Suprapubic skin (tissue), 4 donors: ENCODE measurements around the gene NTF4. TPM values are rescaled to one million over a fixed set of nuclear protein-coding genes. Genes with fewer than 3 reads are reported as not detected.
"Not testable (repeated sequence)": the region's sequence is repeated elsewhere in the genome, so short reads cannot be mapped to it uniquely, and the experiment has no call there.

ENCODE experiments used
- DNase-seq, 2 donors: peaks; one replicate each; pipeline ENCODE4 v3.0.0-alpha.2; 2019; ENCODE audit warnings: low spot score in 2 of 2
- H3K27ac ChIP-seq: fragments of 200-600 bp; sonication (generic); one replicate; pipeline ENCODE4 v1.5.1; 2019
- H3K27me3 ChIP-seq: fragments of 200-600 bp; sonication (generic); one replicate; pipeline ENCODE4 v1.5.1; 2019
- H3K36me3 ChIP-seq: fragments of 200-600 bp; sonication (generic); one replicate; pipeline ENCODE4 v1.5.1; 2019
- H3K4me1 ChIP-seq: fragments of 200-600 bp; sonication (generic); one replicate; pipeline ENCODE4 v1.5.1; 2019
- H3K4me3 ChIP-seq: fragments of 200-600 bp; sonication (generic); one replicate; pipeline ENCODE4 v1.5.1; 2019; ENCODE audit warnings: mild to moderate bottlenecking
- H3K9me3 ChIP-seq: fragments of 200-600 bp; sonication (generic); one replicate; pipeline ENCODE4 v1.5.1; 2019
- EP300 ChIP-seq: sonication (generic); formaldehyde crosslinking; IDR thresholded peaks from one replicate; pipeline ENCODE4 v1.6.1; 2017; ENCODE audit warnings: antibody characterized with exemption
- POLR2A ChIP-seq, 2 donors: fragments of 450-650 bp; IDR thresholded peaks; one replicate each; pipeline ENCODE4 v1.6.1; 2017; ENCODE audit warnings: antibody characterized with exemption in 2 of 2, mild to moderate bottlenecking in 2 of 2, moderate library complexity in 2 of 2
- POLR2AphosphoS5 ChIP-seq, 3 donors: sonication (generic); formaldehyde crosslinking; IDR thresholded peaks; one replicate each; pipeline ENCODE4 v1.6.1; 2017; ENCODE audit warnings: antibody characterized with exemption in 3 of 3
- WGBS: methylation state at CpG from one replicate; pipeline ENCODE4 v1.1.5; 2018; 5-methylcytosine and 5-hydroxymethylcytosine counted together
- total RNA-seq, 4 donors: library from RNA; depleted of rRNA; stranded (reverse); fragments of >200 nt; gene quantifications; one replicate each; pipeline ENCODE4 v1.1.0, GENCODE V29; 2016
- TF ChIP-seq, protein P1 (sequence below), 2 donors: fragments of 200-600 bp in 1 of 2; fragments of 450-650 bp in 1 of 2; sonication (generic) in 1 of 2; IDR thresholded peaks; one replicate each; pipeline ENCODE4 v1.5.1; 2016 to 2019; ENCODE audit warnings: antibody characterized with exemption in 2 of 2, mild to moderate bottlenecking in 1 of 2, moderate library complexity in 1 of 2

The NTF4 gene
- total RNA-seq, 4 donors from 2014 or later, result 7.8 to 22.5 (median 13.1) TPM

DNA sequence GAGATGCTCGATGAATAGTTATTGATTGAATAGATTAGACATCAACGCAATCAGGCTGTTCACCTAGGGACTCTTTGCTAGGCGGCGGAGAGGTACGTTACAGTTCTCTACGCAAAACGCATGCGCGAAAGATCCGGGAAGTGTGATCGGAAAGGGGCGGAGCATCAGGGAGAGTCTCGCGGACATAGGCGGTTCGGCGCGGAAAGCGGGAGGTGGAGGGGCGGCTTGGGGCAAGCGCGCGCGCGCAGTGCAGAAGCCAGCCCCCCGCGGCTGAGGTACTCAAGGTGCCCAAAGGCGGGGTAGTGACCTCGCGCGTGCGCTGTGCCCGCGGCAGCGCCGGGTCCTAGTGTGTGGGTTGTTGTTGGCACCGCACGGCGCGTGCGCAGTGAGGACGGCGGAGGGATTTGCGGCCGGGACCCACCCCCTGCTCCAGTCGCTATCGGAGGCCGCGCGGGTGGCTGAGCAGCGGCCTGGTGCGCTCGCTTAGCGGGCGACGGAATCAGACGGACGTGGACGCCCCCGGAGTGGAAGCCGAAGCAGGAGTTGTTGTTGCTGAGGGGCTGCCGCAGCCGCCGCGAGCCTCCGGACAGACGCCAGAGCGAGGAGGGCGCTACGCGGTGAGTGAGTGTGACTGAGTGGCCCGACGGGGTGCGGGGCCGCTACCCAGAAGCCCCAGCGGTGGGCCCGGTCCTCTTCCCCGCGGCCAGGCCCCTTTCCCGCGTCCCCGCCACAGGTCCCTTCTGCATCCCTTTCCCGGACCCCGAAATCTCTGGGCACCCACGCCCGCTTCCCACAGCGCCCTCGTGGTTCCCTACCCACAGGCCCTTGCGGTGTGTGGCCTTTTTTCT lies 20.6 kb upstream of the NTF4 start, which contains the start of gene SNRNP70:
Gene SNRNP70, plus strand, starts transcription at position 432 of the 848 bp plus-strand sequence. CDS start 964 bp downstream, outside the sequence.
- TF ChIP-seq EP300 (no peak), POLR2AphosphoS5 (IDR thresholded peaks at IDR 0.05) (peak; percentile 79 to 94 (median 89)), POLR2A (IDR thresholded peaks at IDR 0.05) (peak; percentile 51 to 89)
- TF ChIP-seq, protein P1, sequence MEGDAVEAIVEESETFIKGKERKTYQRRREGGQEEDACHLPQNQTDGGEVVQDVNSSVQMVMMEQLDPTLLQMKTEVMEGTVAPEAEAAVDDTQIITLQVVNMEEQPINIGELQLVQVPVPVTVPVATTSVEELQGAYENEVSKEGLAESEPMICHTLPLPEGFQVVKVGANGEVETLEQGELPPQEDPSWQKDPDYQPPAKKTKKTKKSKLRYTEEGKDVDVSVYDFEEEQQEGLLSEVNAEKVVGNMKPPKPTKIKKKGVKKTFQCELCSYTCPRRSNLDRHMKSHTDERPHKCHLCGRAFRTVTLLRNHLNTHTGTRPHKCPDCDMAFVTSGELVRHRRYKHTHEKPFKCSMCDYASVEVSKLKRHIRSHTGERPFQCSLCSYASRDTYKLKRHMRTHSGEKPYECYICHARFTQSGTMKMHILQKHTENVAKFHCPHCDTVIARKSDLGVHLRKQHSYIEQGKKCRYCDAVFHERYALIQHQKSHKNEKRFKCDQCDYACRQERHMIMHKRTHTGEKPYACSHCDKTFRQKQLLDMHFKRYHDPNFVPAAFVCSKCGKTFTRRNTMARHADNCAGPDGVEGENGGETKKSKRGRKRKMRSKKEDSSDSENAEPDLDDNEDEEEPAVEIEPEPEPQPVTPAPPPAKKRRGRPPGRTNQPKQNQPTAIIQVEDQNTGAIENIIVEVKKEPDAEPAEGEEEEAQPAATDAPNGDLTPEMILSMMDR (IDR thresholded peaks at IDR 0.05), result no peak
- Histone ChIP-seq H3K36me3 (peaks cover 21% of the 10 kb centered on the region), H3K4me1 (peaks cover 29% of the 10 kb centered on the region), H3K27me3 (no peaks in the 10 kb centered on the region), H3K4me3 (peak within 1 kb of the TSS; percentile 73), H3K9me3 (no peaks in the 10 kb centered on the region), H3K27ac (peak within 1 kb of the TSS; percentile 88)
- under 1% methylated on average over 55 of the region's 89 CpGs for WGBS
- DNase-seq, result peak; percentile 99

DNA sequence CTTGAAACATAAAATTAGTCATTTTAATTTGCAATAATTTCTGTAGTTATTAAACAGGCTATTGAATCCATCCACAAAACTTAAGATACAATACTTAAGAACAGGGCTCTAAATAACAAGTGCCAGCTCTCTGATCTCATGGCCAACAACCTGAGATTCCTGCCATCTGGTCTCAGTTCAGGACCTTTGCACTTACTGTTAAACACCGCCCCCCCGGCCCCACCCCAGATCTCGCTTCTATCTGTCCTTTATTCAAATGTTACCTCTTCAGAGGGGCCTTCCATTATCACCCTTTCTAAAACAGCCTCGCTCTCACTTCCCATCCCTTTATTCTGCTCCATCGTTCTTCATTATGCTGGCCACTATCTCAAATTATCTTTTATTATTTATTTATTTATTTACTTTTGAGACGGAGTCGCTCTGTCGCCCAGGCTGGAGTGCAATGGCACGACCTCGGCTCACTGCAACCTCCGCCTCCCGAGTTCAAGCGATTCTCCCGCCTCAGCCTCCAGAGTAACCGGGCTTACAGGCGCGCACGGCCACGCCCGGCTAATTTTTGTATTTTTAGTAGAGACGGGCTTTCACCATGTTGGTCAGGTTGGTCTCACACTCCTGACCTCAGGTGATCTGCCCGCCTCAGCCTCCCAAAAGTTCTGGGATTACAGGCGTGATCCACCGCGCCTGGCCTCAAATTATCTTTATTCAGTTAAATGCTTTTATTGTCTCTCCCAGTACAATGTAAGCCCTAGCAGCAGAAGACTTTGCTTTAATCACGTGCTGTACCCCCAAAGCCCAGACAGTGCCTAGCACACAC lies 19.8 kb upstream of the NTF4 start:
- 54% methylated on average over 26 of the region's 26 CpGs for WGBS
- Histone ChIP-seq H3K4me3 (peak overlapping the region; percentile 73), H3K4me1 (peaks cover 29% of the 10 kb centered on the region), H3K27ac (peak overlapping the region; percentile 88), H3K27me3 (no peaks in the 10 kb centered on the region), H3K9me3 (no peaks in the 10 kb centered on the region), H3K36me3 (peaks cover 16% of the 10 kb centered on the region)
- DNase-seq, result no peak
- TF ChIP-seq POLR2A (IDR thresholded peaks at IDR 0.05), result no peak
- no peak for TF ChIP-seq POLR2AphosphoS5 (IDR thresholded peaks at IDR 0.05)

DNA sequence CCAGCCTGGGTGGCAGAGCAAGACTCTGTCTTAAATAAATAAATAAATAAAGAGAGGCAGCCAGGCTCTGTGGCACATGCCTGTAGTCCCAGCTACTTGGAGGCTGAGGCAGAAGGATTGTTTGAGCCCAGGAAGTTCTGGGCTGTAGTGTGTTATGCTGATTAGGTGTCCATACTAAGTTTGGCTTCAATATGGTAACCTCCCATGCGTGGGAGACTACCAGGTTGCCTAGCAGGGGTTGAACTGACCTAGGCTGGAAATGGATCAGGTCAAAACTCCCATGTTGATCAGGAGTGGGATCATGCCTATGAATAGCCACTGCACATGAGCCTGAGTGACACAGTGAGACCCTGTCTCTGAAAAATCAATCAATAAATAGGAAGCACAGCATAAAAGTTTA lies 16.7 kb upstream of the NTF4 start:
- H3K9me3 ChIP-seq, result no peaks in the 10 kb centered on the region
- no peaks in the 10 kb centered on the region for H3K36me3 ChIP-seq
- H3K27ac ChIP-seq, result no peak overlapping the region
- TF ChIP-seq POLR2A (IDR thresholded peaks at IDR 0.05), result no peak
- no peak for TF ChIP-seq POLR2AphosphoS5 (IDR thresholded peaks at IDR 0.05)
- TF ChIP-seq, protein P1 (IDR thresholded peaks at IDR 0.05), result no peak
- TF ChIP-seq EP300, result no peak
- 100% methylated on average over 1 of the region's 1 CpG for WGBS
- H3K27me3 ChIP-seq, result no peaks in the 10 kb centered on the region
- no peak overlapping the region for H3K4me3 ChIP-seq
- peaks cover 6% of the 10 kb centered on the region for H3K4me1 ChIP-seq
- no peak for DNase-seq

DNA sequence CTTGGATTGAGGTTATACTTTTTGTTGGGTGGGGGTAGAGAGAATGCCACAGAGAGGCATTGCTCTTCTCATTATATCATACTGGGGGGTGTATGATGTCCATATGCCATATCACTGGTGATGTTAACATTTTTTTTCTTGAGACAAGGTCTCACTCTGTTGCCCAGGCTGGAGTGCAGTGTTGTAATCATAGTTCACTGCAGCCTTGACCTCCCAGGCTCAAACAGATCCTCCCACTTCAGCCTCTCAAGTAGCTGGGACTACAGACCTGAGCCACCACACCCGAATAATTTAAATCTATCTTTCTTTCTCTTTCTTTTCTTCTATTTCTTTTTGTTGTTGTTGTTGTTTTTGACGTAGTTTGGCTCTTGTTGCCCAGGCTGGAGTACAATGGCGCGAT lies 15.8 kb upstream of the NTF4 start:
- WGBS, result 91% methylated on average over 4 of the region's 4 CpGs
- Histone ChIP-seq H3K27me3 (no peaks in the 10 kb centered on the region), H3K9me3 (no peaks in the 10 kb centered on the region), H3K4me1 (no peaks in the 10 kb centered on the region), H3K27ac (no peak overlapping the region), H3K4me3 (no peak overlapping the region), H3K36me3 (no peaks in the 10 kb centered on the region)
- TF ChIP-seq POLR2A (IDR thresholded peaks at IDR 0.05) (no peak), EP300 (no peak), POLR2AphosphoS5 (IDR thresholded peaks at IDR 0.05) (no peak)
- TF ChIP-seq, protein P1 (IDR thresholded peaks at IDR 0.05), result no peak
- no peak for DNase-seq

DNA sequence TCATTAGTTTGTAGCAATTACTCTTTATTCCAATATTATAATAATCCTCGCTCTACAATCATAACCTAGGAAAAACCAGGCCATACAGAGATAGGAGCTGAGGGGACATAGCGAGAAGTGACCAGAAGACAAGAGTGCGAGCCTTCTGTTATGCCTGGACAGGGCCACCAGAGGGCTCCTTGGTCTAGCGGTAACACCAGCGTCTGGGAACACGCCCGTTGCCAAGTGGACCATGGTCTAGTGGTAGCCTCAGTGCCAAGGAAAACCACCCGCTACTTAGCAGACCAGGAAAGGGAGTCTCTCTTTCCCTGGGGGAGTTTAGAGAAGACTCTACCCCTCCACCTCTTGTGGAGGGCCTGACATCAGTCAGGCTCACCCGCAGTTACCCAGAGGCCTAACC lies 10.3 kb upstream of the NTF4 start:
- H3K4me3 ChIP-seq, H3K36me3 ChIP-seq, H3K27ac ChIP-seq, H3K9me3 ChIP-seq, DNase-seq: not testable (repeated sequence)
- TF ChIP-seq, protein P1 (IDR thresholded peaks at IDR 0.05), result peak; percentile 53 to 66
- Histone ChIP-seq H3K4me1 (peaks cover 17% of the 10 kb centered on the region), H3K27me3 (peaks cover 46% of the 10 kb centered on the region)
- 27% methylated on average over 7 of the region's 9 CpGs for WGBS
